Esophagus muscularis mucosa (tissue), 3 donors: Measurements from ENCODE around the gene AGO4.

ENCODE experiments used
- POLR2A ChIP-seq: fragments of 450-650 bp; IDR thresholded peaks from one replicate; pipeline ENCODE4 v1.6.1; 2017; ENCODE audit warnings: antibody characterized with exemption, moderate library complexity, mild to moderate bottlenecking, low read depth
- POLR2AphosphoS5 ChIP-seq, 2 donors: sonication (generic); formaldehyde crosslinking; IDR thresholded peaks; one replicate each; pipeline ENCODE4 v1.6.1; 2017; ENCODE audit warnings: antibody characterized with exemption in 2 of 2
- TF ChIP-seq, protein P1 (sequence below), 3 experiments: fragments of 200-600 bp in 2 of 3; fragments of 450-650 bp in 1 of 3; sonication (generic) in 2 of 3; IDR thresholded peaks; one replicate each; pipeline ENCODE4 v1.5.1; 2017 to 2019; ENCODE audit warnings: antibody characterized with exemption in 3 of 3, mild to moderate bottlenecking in 2 of 3, moderate library complexity in 1 of 3

DNA sequence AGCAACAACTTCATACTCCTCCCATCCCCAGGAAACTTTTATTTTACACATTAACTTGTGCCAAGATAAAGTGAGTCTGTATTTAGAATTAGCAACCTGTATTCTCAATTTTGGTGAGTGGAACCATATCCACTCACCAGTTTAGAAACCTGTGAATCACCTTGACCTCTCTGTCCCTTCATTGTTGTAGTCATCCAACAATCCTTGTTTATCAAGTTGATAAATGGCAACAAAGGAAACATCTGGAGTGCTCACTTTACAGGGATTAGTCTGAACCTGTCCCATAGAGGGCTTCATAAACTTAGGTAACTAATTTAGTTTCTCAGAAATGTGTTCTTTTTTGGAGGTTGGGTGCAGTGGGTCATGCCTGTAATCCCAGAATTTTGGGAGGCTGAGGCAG is 34.1 kb upstream of the AGO4 start:
- TF ChIP-seq, protein P1, sequence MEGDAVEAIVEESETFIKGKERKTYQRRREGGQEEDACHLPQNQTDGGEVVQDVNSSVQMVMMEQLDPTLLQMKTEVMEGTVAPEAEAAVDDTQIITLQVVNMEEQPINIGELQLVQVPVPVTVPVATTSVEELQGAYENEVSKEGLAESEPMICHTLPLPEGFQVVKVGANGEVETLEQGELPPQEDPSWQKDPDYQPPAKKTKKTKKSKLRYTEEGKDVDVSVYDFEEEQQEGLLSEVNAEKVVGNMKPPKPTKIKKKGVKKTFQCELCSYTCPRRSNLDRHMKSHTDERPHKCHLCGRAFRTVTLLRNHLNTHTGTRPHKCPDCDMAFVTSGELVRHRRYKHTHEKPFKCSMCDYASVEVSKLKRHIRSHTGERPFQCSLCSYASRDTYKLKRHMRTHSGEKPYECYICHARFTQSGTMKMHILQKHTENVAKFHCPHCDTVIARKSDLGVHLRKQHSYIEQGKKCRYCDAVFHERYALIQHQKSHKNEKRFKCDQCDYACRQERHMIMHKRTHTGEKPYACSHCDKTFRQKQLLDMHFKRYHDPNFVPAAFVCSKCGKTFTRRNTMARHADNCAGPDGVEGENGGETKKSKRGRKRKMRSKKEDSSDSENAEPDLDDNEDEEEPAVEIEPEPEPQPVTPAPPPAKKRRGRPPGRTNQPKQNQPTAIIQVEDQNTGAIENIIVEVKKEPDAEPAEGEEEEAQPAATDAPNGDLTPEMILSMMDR (IDR thresholded peaks at IDR 0.05): no peak
- no peak for TF ChIP-seq POLR2AphosphoS5 (IDR thresholded peaks at IDR 0.05)
- TF ChIP-seq POLR2A: no peak
